HCT116 (cell line): ENCODE measurements around the gene TNFAIP3. TPM values are rescaled to one million over a fixed set of nuclear protein-coding genes. Genes with fewer than 3 reads are reported as not detected.

Experiments
- ATAC-seq: fragments of 200-7000 bp; cut with Tn5 transposase; 2 replicates; pipeline ENCODE4 v1.9.1; 2020; ENCODE audit warnings: mild to moderate bottlenecking, moderate library complexity
- BruUV-seq: library from RNA; stranded (reverse); fragments of 400-500 nt; replicated peaks from 2 replicates; lab custom pipeline; 2021; lab: Mats Ljungman, UMichigan
- CTCF ChIA-PET: fragments of 300-600 bp; sonication (Branson Sonifier 250); formaldehyde crosslinking; loops from one replicate; lab custom pipeline; 2021; ENCODE audit warnings: antibody characterized with exemption; lab: Charles Lee
- POLR2A ChIA-PET: fragments of 300-600, 350-600 bp; sonication (Branson Sonifier 250); formaldehyde crosslinking; loops from one replicate; lab custom pipeline; 2021; ENCODE audit warnings: antibody characterized with exemption; lab: Charles Lee
- RAD21 ChIA-PET, 2 experiments: fragments of 300-600 bp; sonication (Branson Sonifier 250); formaldehyde crosslinking; loops; one replicate each; lab custom pipeline; 2023; ENCODE audit warnings: low total read pairs in 2 of 2; ENCODE audit not compliant: uncharacterized antibody in 2 of 2, unreplicated experiment in 2 of 2, low non-redundant PET in 1 of 2; lab: Charles Lee
- DNase-seq: peaks from one replicate; pipeline ENCODE4 v3.0.0-alpha.2; 2010; ENCODE audit warnings: low read depth, low spot score
- H2AFZ ChIP-seq: fragments of 200-600 bp; shearing (Covaris generic), sonication (generic); 2 replicates; pipeline ENCODE4 v1.6.1; 2017; ENCODE audit warnings: low read depth, mixed run types, mixed read lengths, antibody characterized with exemption, low read length; ENCODE audit not compliant: poor library complexity, severe bottlenecking
- H3K27ac ChIP-seq: 2 replicates; pipeline ENCODE4 v1.5.1; 2012; ENCODE audit warnings: low read depth, low read length
- H3K27me3 ChIP-seq: fragments of 200-600 bp; sonication (generic); 2 replicates; pipeline ENCODE4 v1.6.1; 2016; ENCODE audit warnings: mixed run types, low read length, mixed read lengths; ENCODE audit not compliant: insufficient read depth
- H3K36me3 ChIP-seq, 2 experiments: fragments of 200-500 bp in 1 of 2; fragments of 200-600 bp in 1 of 2; sonication (Bioruptor generic) in 1 of 2; sonication (generic) in 1 of 2; 2 replicates each; pipeline versions ENCODE4 v1.5.1 to v1.6.1; 2014 to 2016; ENCODE audit warnings: low read length in 2 of 2, inconsistent platforms in 1 of 2, mixed read lengths in 1 of 2, mixed run types in 1 of 2; ENCODE audit not compliant: insufficient read depth in 2 of 2, control insufficient read depth in 1 of 2
- H3K4me1 ChIP-seq, 2 experiments: fragments of 200-600 bp in 1 of 2; sonication (generic) in 1 of 2; 2 replicates each; pipeline versions ENCODE4 v1.5.1 to v1.6.1; 2012 to 2017; ENCODE audit warnings: low read length in 2 of 2, inconsistent platforms in 1 of 2, mild to moderate bottlenecking in 1 of 2, mixed read lengths in 1 of 2, mixed run types in 1 of 2, moderate library complexity in 1 of 2; ENCODE audit not compliant: insufficient read depth in 2 of 2, control insufficient read depth in 1 of 2
- H3K4me2 ChIP-seq: fragments of 200-600 bp; sonication (generic); 2 replicates; pipeline ENCODE4 v1.6.1; 2017; ENCODE audit warnings: mixed run types, low read length, mixed read lengths
- H3K4me3 ChIP-seq, 2 experiments: fragments of 200-600 bp in 1 of 2; sonication (generic) in 1 of 2; replicated peaks in 1 of 2; 2 replicates each; pipeline ENCODE4 v1.5.1; 2011 to 2016; ENCODE audit warnings: low read length in 2 of 2, control low read depth in 1 of 2, low read depth in 1 of 2, mild to moderate bottlenecking in 1 of 2, mixed read lengths in 1 of 2, mixed run types in 1 of 2
- H3K79me2 ChIP-seq: fragments of 200-600 bp; sonication (generic); 2 replicates; pipeline ENCODE4 v1.6.1; 2017; ENCODE audit warnings: mild to moderate bottlenecking, mixed run types, low read length, moderate library complexity, mixed read lengths; ENCODE audit not compliant: insufficient read depth
- H3K9ac ChIP-seq: fragments of 200-600 bp; sonication (generic); 2 replicates; pipeline ENCODE4 v1.6.1; 2016; ENCODE audit warnings: low read length, mixed read lengths
- H3K9me2 ChIP-seq: fragments of 200-600 bp; sonication (generic), shearing (Covaris generic); 2 replicates; pipeline ENCODE4 v1.6.1; 2017; ENCODE audit warnings: mixed run types, mild to moderate bottlenecking, moderate library complexity; ENCODE audit not compliant: insufficient read depth
- H3K9me3 ChIP-seq, 2 experiments: fragments of 200-500 bp in 1 of 2; fragments of 200-600 bp in 1 of 2; sonication (Bioruptor generic) in 1 of 2; sonication (generic) in 1 of 2; 2 replicates each; pipeline ENCODE4 v1.6.1; 2014 to 2017; ENCODE audit warnings: low read length in 2 of 2, mixed read lengths in 2 of 2, inconsistent platforms in 1 of 2, low read depth in 1 of 2, mild to moderate bottlenecking in 1 of 2, mixed run types in 1 of 2, moderate library complexity in 1 of 2; ENCODE audit not compliant: control insufficient read depth in 1 of 2, insufficient read depth in 1 of 2
- H4K20me1 ChIP-seq: fragments of 200-600 bp; sonication (generic), shearing (Covaris generic); 2 replicates; pipeline ENCODE4 v1.6.1; 2017; ENCODE audit warnings: mixed run types, mild to moderate bottlenecking, moderate library complexity; ENCODE audit not compliant: insufficient read depth
- EZH2 ChIP-seq: fragments of 200-600 bp; sonication (generic); IDR thresholded peaks from 2 replicates; pipeline ENCODE4 v1.6.1; 2017; ENCODE audit warnings: antibody characterized with exemption, mixed run types
- EZH2phosphoT487 ChIP-seq: fragments of 200-600 bp; IDR thresholded peaks from 2 replicates; pipeline ENCODE4 v1.6.1; 2018; ENCODE audit warnings: antibody characterized with exemption, borderline replicate concordance
- FOSL1 ChIP-seq: IDR thresholded peaks from 2 replicates; pipeline ENCODE4 v1.6.1; 2012; ENCODE audit warnings: low read depth
- POLR2A ChIP-seq: IDR thresholded peaks from 2 replicates; pipeline ENCODE4 v1.7.0; 2011; ENCODE audit warnings: borderline replicate concordance; ENCODE audit not compliant: insufficient read depth, insufficient read length; ENCODE audit errors: extremely low read depth
- REST ChIP-seq: IDR thresholded peaks from 2 replicates; pipeline ENCODE4 v1.6.1; 2012; ENCODE audit warnings: low read depth
- SRF ChIP-seq: IDR thresholded peaks from 2 replicates; pipeline ENCODE4 v1.6.1; 2012; ENCODE audit warnings: low read depth
- TCF7L2 ChIP-seq: IDR thresholded peaks from 2 replicates; pipeline ENCODE4 v1.7.0; 2011; ENCODE audit warnings: borderline replicate concordance, inconsistent platforms; ENCODE audit not compliant: insufficient read depth, insufficient read length; ENCODE audit errors: extremely low read depth
- ZBTB33 ChIP-seq: IDR thresholded peaks from 2 replicates; pipeline ENCODE4 v1.6.1; 2011; ENCODE audit warnings: mild to moderate bottlenecking, low read length, moderate library complexity; ENCODE audit not compliant: insufficient replicate concordance; ENCODE audit errors: extremely low read depth
- ZNF274 ChIP-seq: fragments of 200-500 bp; sonication (Bioruptor generic); IDR thresholded peaks from 2 replicates; pipeline ENCODE4 v1.6.1; 2014; ENCODE audit warnings: mild to moderate bottlenecking, low read depth, low read length, inconsistent platforms
- intact Hi-C: fragments of 100-400 bp; cut with micrococcal nuclease; formaldehyde crosslinking; loops from 2 replicates; pipeline ENCODE4 v1.10.0; 2022
- total RNA-seq: library from RNA; stranded (reverse); gene quantifications from one replicate; pipeline ENCODE4 v1.2.1, GENCODE V29; 2021; ENCODE audit not compliant: unreplicated experiment

The TNFAIP3 gene
- total RNA-seq, 1 experiment from 2014 or later = 4.4 TPM

DNA sequence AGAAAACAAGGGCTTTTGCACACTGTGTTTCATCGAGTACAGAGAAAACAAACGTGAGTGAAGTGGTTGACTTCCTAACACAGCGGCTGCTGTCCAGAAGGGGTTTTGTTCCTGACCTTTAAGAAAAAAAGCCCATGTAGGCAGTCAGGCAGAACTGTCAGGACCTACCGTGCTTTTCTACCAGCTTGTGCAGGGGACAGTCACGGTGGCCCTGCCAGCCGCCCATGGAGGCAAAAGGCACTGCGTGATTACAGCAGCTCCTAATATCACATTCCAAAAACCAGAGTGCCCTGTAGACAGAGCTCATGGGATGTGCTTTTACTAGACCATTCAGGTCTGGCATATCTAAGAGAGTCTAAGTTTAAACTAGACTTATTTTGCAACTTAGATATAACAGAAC lies 12.2 kb downstream of the TNFAIP3 start:
- Histone ChIP-seq H3K4me2 (no peak overlapping the region), H3K27ac (no peak overlapping the region), H3K36me3 (peaks cover 6 to 7% of the 10 kb centered on the region in 2 experiments; a peak in 3 of 4 replicates), H4K20me1 (no peaks in the 10 kb centered on the region), H3K4me1 (no peaks in the 10 kb centered on the region)
- POLR2A ChIA-PET = no interaction called here
- TF ChIP-seq REST (no peak), ZBTB33 (no peak), EZH2phosphoT487 (no peak), ZNF274 (no peak), FOSL1 (no peak), EZH2 (no peak), SRF (no peak), POLR2A (no peak), TCF7L2 (no peak)
- TF ChIP-seq, all 23 proteins: peak for 0
- no peak overlapping the region for H3K9ac ChIP-seq
- no peaks in the 10 kb centered on the region for H3K9me2 ChIP-seq
- DNase-seq (no peak), ATAC-seq (no peak)
- H3K27me3 ChIP-seq = no peaks in the 10 kb centered on the region
- H3K79me2 ChIP-seq = no peaks in the 10 kb centered on the region
- no peaks in the 10 kb centered on the region for H3K9me3 ChIP-seq
- no peak overlapping the region for H2AFZ ChIP-seq
- no peak overlapping the region for H3K4me3 ChIP-seq
- RAD21 ChIA-PET = no interaction called here
- CTCF ChIA-PET = no interaction called here
- BruUV-seq = no TSS peak
- intact Hi-C loops = no loop called here
